IMR-90 (cell line): Measurements from ENCODE around the gene FRY. TPM values are rescaled to one million over a fixed set of nuclear protein-coding genes. Genes with fewer than 3 reads are reported as not detected.

ENCODE experiments used
- ATAC-seq: fragments of 200-7000 bp; cut with Tn5 transposase; 2 replicates; pipeline ENCODE4 v1.9.1; 2020; ENCODE audit warnings: low read depth, mild to moderate bottlenecking, moderate library complexity
- BruUV-seq: library from RNA; stranded (reverse); fragments of 400-500 nt; replicated peaks from 2 replicates; lab custom pipeline; 2021; lab: Mats Ljungman, UMichigan
- CTCF ChIA-PET: fragments of 300-600 bp; formaldehyde crosslinking; extraction: SDS; loops from one replicate; lab custom pipeline; 2021; ENCODE audit warnings: antibody characterized with exemption; lab: Yijun Ruan, JAX
- POLR2A ChIA-PET: fragments of 300-600 bp; sonication (Branson Sonifier 250); formaldehyde crosslinking; loops from one replicate; lab custom pipeline; 2022; ENCODE audit warnings: antibody characterized with exemption; ENCODE audit not compliant: unreplicated experiment; lab: Charles Lee
- DNase-seq: peaks from one replicate; pipeline ENCODE4 v3.0.0; 2013
- H2AFZ ChIP-seq: replicated peaks from 2 replicates; pipeline ENCODE3; 2013; ENCODE audit warnings: low read length, mild to moderate bottlenecking; ENCODE audit not compliant: poor library complexity
- H2AK5ac ChIP-seq: 2 replicates; pipeline ENCODE4 v1.6.1; 2013; ENCODE audit warnings: low read depth, low read length, inconsistent platforms
- H2AK9ac ChIP-seq: replicated peaks from 2 replicates; pipeline ENCODE3; 2013; ENCODE audit warnings: mild to moderate bottlenecking, low read depth, low read length, moderate library complexity; ENCODE audit not compliant: poor library complexity
- H2BK120ac ChIP-seq: 2 replicates; pipeline ENCODE4 v1.6.1; 2013; ENCODE audit warnings: low read depth, low read length, inconsistent platforms
- H2BK15ac ChIP-seq: 3 replicates; pipeline ENCODE4 v1.6.1; 2013; ENCODE audit warnings: low read depth, low read length, inconsistent platforms
- H2BK20ac ChIP-seq: 2 replicates; pipeline ENCODE4 v1.6.1; 2013; ENCODE audit warnings: low read depth, mild to moderate bottlenecking, inconsistent platforms, low read length, moderate library complexity
- H2BK5ac ChIP-seq: 2 replicates; pipeline ENCODE4 v1.6.1; 2013; ENCODE audit warnings: mild to moderate bottlenecking, low read depth, low read length, inconsistent platforms; ENCODE audit not compliant: poor library complexity, severe bottlenecking
- H3K14ac ChIP-seq: replicated peaks from 2 replicates; pipeline ENCODE4 v1.6.1; 2013; ENCODE audit warnings: low read depth, low read length, inconsistent platforms
- H3K18ac ChIP-seq: 2 replicates; pipeline ENCODE4 v1.6.1; 2013; ENCODE audit warnings: low read depth, low read length, control low read depth
- H3K23ac ChIP-seq: 2 replicates; pipeline ENCODE4 v1.6.1; 2013; ENCODE audit warnings: low read depth, low read length, inconsistent platforms
- H3K27ac ChIP-seq: 2 replicates; pipeline ENCODE4 v1.5.1; 2013; ENCODE audit warnings: mild to moderate bottlenecking, control low read depth, low read length; ENCODE audit not compliant: insufficient read depth
- H3K27me3 ChIP-seq: 2 replicates; pipeline ENCODE4 v1.6.1; 2013; ENCODE audit warnings: low read length; ENCODE audit not compliant: control insufficient read depth, insufficient read depth
- H3K36me3 ChIP-seq: 2 replicates; pipeline ENCODE4 v1.6.1; 2013; ENCODE audit warnings: low read length, mixed read lengths; ENCODE audit not compliant: control insufficient read depth, insufficient read depth
- H3K4ac ChIP-seq: 2 replicates; pipeline ENCODE4 v1.6.1; 2013; ENCODE audit warnings: low read depth, low read length, inconsistent platforms
- H3K4me1 ChIP-seq: 2 replicates; pipeline ENCODE4 v1.6.1; 2013; ENCODE audit warnings: low read length, mixed read lengths; ENCODE audit not compliant: control insufficient read depth, insufficient read depth
- H3K4me2 ChIP-seq: 2 replicates; pipeline ENCODE4 v1.6.1; 2013; ENCODE audit warnings: low read depth, mild to moderate bottlenecking, control low read depth, low read length, moderate library complexity
- H3K4me3 ChIP-seq: 2 replicates; pipeline ENCODE4 v1.5.1; 2013; ENCODE audit warnings: low read depth, mild to moderate bottlenecking, control low read depth, low read length, moderate library complexity; ENCODE audit not compliant: insufficient read depth
- H3K56ac ChIP-seq: 2 replicates; pipeline ENCODE4 v1.6.1; 2013; ENCODE audit warnings: low read length, inconsistent platforms; ENCODE audit not compliant: insufficient read depth; ENCODE audit errors: extremely low read depth
- H3K79me1 ChIP-seq, 2 experiments: 2 replicates each; pipeline ENCODE4 v1.6.1; 2013; ENCODE audit warnings: low read length in 2 of 2, inconsistent platforms in 1 of 2, low read depth in 1 of 2
- H3K9ac ChIP-seq: 2 replicates; pipeline ENCODE4 v1.6.1; 2013; ENCODE audit warnings: low read depth, low read length, control low read depth
- H3K9me1 ChIP-seq: 2 replicates; pipeline ENCODE4 v1.6.1; 2013; ENCODE audit warnings: low read length, inconsistent platforms; ENCODE audit not compliant: insufficient read depth
- H3K9me3 ChIP-seq: 2 replicates; pipeline ENCODE4 v1.6.1; 2013; ENCODE audit warnings: low read length; ENCODE audit not compliant: control insufficient read depth, insufficient read depth
- H4K20me1 ChIP-seq: 2 replicates; pipeline ENCODE4 v1.6.1; 2013; ENCODE audit warnings: low read length, inconsistent platforms; ENCODE audit not compliant: insufficient read depth
- H4K5ac ChIP-seq: 2 replicates; pipeline ENCODE4 v1.6.1; 2013; ENCODE audit warnings: mild to moderate bottlenecking, low read depth, low read length, control low read depth
- H4K8ac ChIP-seq, 2 experiments: 2 replicates each; pipeline ENCODE4 v1.6.1; 2013; ENCODE audit warnings: low read depth in 2 of 2, low read length in 2 of 2, control low read depth in 1 of 2, inconsistent platforms in 1 of 2
- H4K91ac ChIP-seq: 2 replicates; pipeline ENCODE4 v1.6.1; 2013; ENCODE audit warnings: low read depth, low read length, inconsistent platforms; ENCODE audit not compliant: insufficient read depth
- BHLHE40 ChIP-seq: fragments of 150-350 bp; IDR thresholded peaks from 2 replicates; pipeline ENCODE4 v1.6.1; 2016; ENCODE audit warnings: mild to moderate bottlenecking, low read depth, low read length
- CEBPB ChIP-seq: IDR thresholded peaks from 2 replicates; pipeline ENCODE4 v1.6.1; 2012; ENCODE audit warnings: low read depth, low read length, improper control_type of control experiment
- CHD1 ChIP-seq: IDR thresholded peaks from 2 replicates; pipeline ENCODE4 v1.6.1; 2012; ENCODE audit warnings: low read depth, low read length, improper control_type of control experiment
- ELK1 ChIP-seq: fragments of 150-350 bp; IDR thresholded peaks from 2 replicates; pipeline ENCODE4 v1.6.1; 2016; ENCODE audit warnings: low read depth, mild to moderate bottlenecking, low read length, moderate library complexity, borderline replicate concordance
- FOS ChIP-seq: fragments of 150-350 bp; IDR thresholded peaks from 2 replicates; pipeline ENCODE4 v1.6.1; 2016; ENCODE audit warnings: low read depth, low read length
- MAFK ChIP-seq: IDR thresholded peaks from 2 replicates; pipeline ENCODE4 v1.6.1; 2012; ENCODE audit warnings: low read depth, low read length, improper control_type of control experiment
- MAZ ChIP-seq: IDR thresholded peaks from 2 replicates; pipeline ENCODE4 v1.6.1; 2012; ENCODE audit warnings: low read depth, mild to moderate bottlenecking, low read length, improper control_type of control experiment, moderate library complexity, borderline replicate concordance
- MXI1 ChIP-seq: IDR thresholded peaks from 2 replicates; pipeline ENCODE4 v1.6.1; 2012; ENCODE audit warnings: low read depth, mild to moderate bottlenecking, low read length, moderate library complexity, borderline replicate concordance
- NFE2L2 ChIP-seq: fragments of 150-350 bp; IDR thresholded peaks from 2 replicates; pipeline ENCODE4 v1.6.1; 2016; ENCODE audit warnings: low read depth, mild to moderate bottlenecking, low read length
- POLR2A ChIP-seq: IDR thresholded peaks from 2 replicates; pipeline ENCODE4 v1.6.1; 2012; ENCODE audit warnings: mild to moderate bottlenecking, low read depth, low read length
- RAD21 ChIP-seq: IDR thresholded peaks from 2 replicates; pipeline ENCODE4 v1.6.1; 2012; ENCODE audit warnings: low read length, improper control_type of control experiment
- RCOR1 ChIP-seq: IDR thresholded peaks from 2 replicates; pipeline ENCODE4 v1.6.1; 2012; ENCODE audit warnings: mild to moderate bottlenecking, low read length, improper control_type of control experiment; ENCODE audit not compliant: insufficient replicate concordance
- RFX5 ChIP-seq: IDR thresholded peaks from 2 replicates; pipeline ENCODE4 v1.8.0; 2012; ENCODE audit warnings: low read depth, mild to moderate bottlenecking, low read length, moderate library complexity
- SMC3 ChIP-seq: fragments of 150-350 bp; IDR thresholded peaks from 2 replicates; pipeline ENCODE4 v1.6.1; 2016; ENCODE audit warnings: low read depth, mild to moderate bottlenecking, antibody characterized with exemption, low read length, moderate library complexity
- USF2 ChIP-seq: fragments of 150-350 bp; IDR thresholded peaks from 2 replicates; pipeline ENCODE4 v1.6.1; 2017; ENCODE audit warnings: mild to moderate bottlenecking, antibody characterized with exemption, low read length, low read depth
- WGBS, 2 experiments: methylation state at CpG; one replicate each; pipeline versions ENCODE4 v1.1.5 to v1.1.7; 2013; ENCODE audit warnings: missing lambda C conversion rate in 2 of 2; ENCODE audit not compliant: insufficient read length in 1 of 2; ENCODE audit errors: extremely low coverage in 2 of 2; 5-methylcytosine and 5-hydroxymethylcytosine counted together
- dilution Hi-C: fragments of 300-500 bp; cut with HindIII; formaldehyde crosslinking; loops from one replicate; pipeline ENCODE4 v1.14.3; 2018; ENCODE audit warnings: low sequenced_read_pairs; ENCODE audit not compliant: unreplicated experiment
- in situ Hi-C: fragments of 300-500 bp; cut with MboI; formaldehyde crosslinking; loops from 3 replicates; pipeline ENCODE4 v1.14.3; 2019; ENCODE audit warnings: low sequenced_read_pairs, inconsistent platforms, mixed read lengths
- intact Hi-C: fragments of 100-400 bp; cut with micrococcal nuclease; formaldehyde crosslinking; loops from 2 replicates; pipeline ENCODE4 v1.10.0; 2022
- polyA plus RNA-seq, 3 experiments: library from polyadenylated mRNA; depleted of rRNA; stranded (reverse); fragments of >200 nt; gene quantifications; 2 replicates each; pipeline ENCODE4 v1.2.3, GENCODE V29; 2012; ENCODE audit warnings: low replicate concordance in 1 of 3
- total RNA-seq: library from RNA; depleted of rRNA; stranded (reverse); fragments of >200 nt; gene quantifications from 2 replicates; pipeline ENCODE4 v1.2.3, GENCODE V29; 2012
- TF ChIP-seq, protein P1 (sequence below): conservative IDR thresholded peaks from 2 replicates; pipeline ENCODE4 v1.5.1; 2012; ENCODE audit warnings: mild to moderate bottlenecking, low read depth, low read length, improper control_type of control experiment

The FRY gene
- total and polyA plus RNA-seq, 2 of the 4 experiments (the other 2 are of a cell fraction) = 3.0 to 4.8 TPM

- POLR2A ChIA-PET = no interaction called here
Measured at GRCh38 chr13:32125751-32126150, 94.2 kb downstream of the FRY start.

More at GRCh38 chr13:32125751-32126150, 94.2 kb downstream of the FRY start:
- no peak overlapping the region for H3K18ac ChIP-seq
- no peak overlapping the region for H3K9ac ChIP-seq
- BruUV-seq = no TSS peak
- no peak overlapping the region for H4K5ac ChIP-seq
- H3K56ac ChIP-seq = no peak overlapping the region
- CTCF ChIA-PET = interaction anchor here (1.6 kb wide), 1 partner anchor 9 kb away, joined by 3 read pairs; no protein-coding TSS in a partner anchor
- no peak overlapping the region for H3K4me2 ChIP-seq
- H2AK5ac ChIP-seq = no peak overlapping the region
- no peak overlapping the region for H3K14ac ChIP-seq
- no peak overlapping the region for H3K4ac ChIP-seq
- H3K36me3 ChIP-seq = peaks cover 3% of the 10 kb centered on the region; the same call in 1 of the 2 replicates
- no peak overlapping the region for H2AFZ ChIP-seq
- ATAC-seq = no peak
- H2BK20ac ChIP-seq = no peak overlapping the region
- in situ Hi-C loops = no loop called here
- H3K9me3 ChIP-seq = no peaks in the 10 kb centered on the region
- no CpG with 5 or more reads among the region's 4 CpGs for WGBS, 2 experiments
- H3K9me1 ChIP-seq = no peaks in the 10 kb centered on the region
- intact Hi-C loops = no loop called here
- no peak for DNase-seq
- H2AK9ac ChIP-seq = no peak overlapping the region
- no peaks in the 10 kb centered on the region for H3K27me3 ChIP-seq
- no peak overlapping the region for H3K4me3 ChIP-seq
- TF ChIP-seq RFX5 (no peak), CEBPB (no peak), CHD1 (no peak), USF2 (no peak), FOS (no peak), MAZ (no peak), MAFK (no peak), NFE2L2 (no peak), BHLHE40 (no peak), RCOR1 (no peak), MXI1 (no peak), RAD21 (no peak), SMC3 (no peak), POLR2A (no peak), ELK1 (no peak)
- TF ChIP-seq, protein P1, sequence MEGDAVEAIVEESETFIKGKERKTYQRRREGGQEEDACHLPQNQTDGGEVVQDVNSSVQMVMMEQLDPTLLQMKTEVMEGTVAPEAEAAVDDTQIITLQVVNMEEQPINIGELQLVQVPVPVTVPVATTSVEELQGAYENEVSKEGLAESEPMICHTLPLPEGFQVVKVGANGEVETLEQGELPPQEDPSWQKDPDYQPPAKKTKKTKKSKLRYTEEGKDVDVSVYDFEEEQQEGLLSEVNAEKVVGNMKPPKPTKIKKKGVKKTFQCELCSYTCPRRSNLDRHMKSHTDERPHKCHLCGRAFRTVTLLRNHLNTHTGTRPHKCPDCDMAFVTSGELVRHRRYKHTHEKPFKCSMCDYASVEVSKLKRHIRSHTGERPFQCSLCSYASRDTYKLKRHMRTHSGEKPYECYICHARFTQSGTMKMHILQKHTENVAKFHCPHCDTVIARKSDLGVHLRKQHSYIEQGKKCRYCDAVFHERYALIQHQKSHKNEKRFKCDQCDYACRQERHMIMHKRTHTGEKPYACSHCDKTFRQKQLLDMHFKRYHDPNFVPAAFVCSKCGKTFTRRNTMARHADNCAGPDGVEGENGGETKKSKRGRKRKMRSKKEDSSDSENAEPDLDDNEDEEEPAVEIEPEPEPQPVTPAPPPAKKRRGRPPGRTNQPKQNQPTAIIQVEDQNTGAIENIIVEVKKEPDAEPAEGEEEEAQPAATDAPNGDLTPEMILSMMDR = no peak
- H3K23ac ChIP-seq = no peak overlapping the region
- no peak overlapping the region for H2BK120ac ChIP-seq
- no peaks in the 10 kb centered on the region for H3K79me1 ChIP-seq
- no peak overlapping the region for H2BK15ac ChIP-seq
- H3K27ac ChIP-seq = no peak overlapping the region
- H3K4me1 ChIP-seq = peaks cover 2% of the 10 kb centered on the region; the same call in 1 of the 2 replicates
- H4K20me1 ChIP-seq = no peaks in the 10 kb centered on the region
- H4K8ac ChIP-seq = no peak overlapping the region
- H2BK5ac ChIP-seq = no peak overlapping the region
- no peak overlapping the region for H4K91ac ChIP-seq
- dilution Hi-C loops = no loop called here
